HepG2 (cell line): Measurements from ENCODE around the gene SPOP. TPM values are rescaled to one million over a fixed set of nuclear protein-coding genes. Genes with fewer than 3 reads are reported as not detected.

ENCODE experiments used
- CREM ChIP-seq, 2 experiments: sonication (generic) in 1 of 2; formaldehyde crosslinking in 1 of 2; IDR thresholded peaks; 2 replicates each; pipeline versions ENCODE4 v1.4.0 to v1.6.1; 2016 to 2020; ENCODE audit warnings: antibody characterized with exemption in 1 of 2, mild to moderate bottlenecking in 1 of 2, missing genetic modification reagents in 1 of 2
- E2F1 ChIP-seq: sonication (generic); formaldehyde crosslinking; IDR thresholded peaks from 2 replicates; pipeline ENCODE4 v1.5.0; 2020; ENCODE audit warnings: missing genetic modification reagents
- KDM5A ChIP-seq: fragments of 200-600 bp; sonication (generic); IDR thresholded peaks from 2 replicates; pipeline ENCODE4 v1.7.0; 2018; ENCODE audit warnings: antibody characterized with exemption, mild to moderate bottlenecking, low read length, borderline replicate concordance
- KLF15 ChIP-seq: sonication (generic); formaldehyde crosslinking; IDR thresholded peaks from 2 replicates; pipeline ENCODE4 v1.8.1; 2023; ENCODE audit warnings: borderline replicate concordance, mild to moderate bottlenecking, inconsistent platforms, missing genetic modification reagents, mixed read lengths
- MYPOP ChIP-seq: sonication (generic); formaldehyde crosslinking; IDR thresholded peaks from 2 replicates; pipeline ENCODE4 v1.8.1; 2023; ENCODE audit warnings: mild to moderate bottlenecking, moderate library complexity, missing genetic modification reagents
- PLRG1 ChIP-seq: fragments of 450-650 bp; conservative IDR thresholded peaks from 2 replicates; pipeline ENCODE4 v1.6.1; 2016
- POLR2AphosphoS5 ChIP-seq: IDR thresholded peaks from 2 replicates; pipeline ENCODE4 v1.6.1; 2012; ENCODE audit warnings: low read depth, low read length
- SSRP1 ChIP-seq: IDR thresholded peaks from 2 replicates; pipeline ENCODE4 v1.6.1; 2016; ENCODE audit warnings: control low read depth
- ZNF18 ChIP-seq: sonication (generic); formaldehyde crosslinking; IDR thresholded peaks from 2 replicates; pipeline ENCODE4 v1.8.0; 2022; ENCODE audit warnings: mild to moderate bottlenecking, missing genetic modification reagents; ENCODE audit not compliant: insufficient replicate concordance
- ZNF263 ChIP-seq: sonication (generic); formaldehyde crosslinking; IDR thresholded peaks from 2 replicates; pipeline ENCODE4 v1.4.0; 2020; ENCODE audit warnings: missing genetic modification reagents
- ZNF317 ChIP-seq: sonication (generic); formaldehyde crosslinking; IDR thresholded peaks from 2 replicates; pipeline ENCODE4 v1.5.0; 2020; ENCODE audit warnings: mild to moderate bottlenecking, missing genetic modification reagents
- ZNF564 ChIP-seq: sonication (generic); formaldehyde crosslinking; IDR thresholded peaks from 2 replicates; pipeline ENCODE4 v1.8.1; 2023; ENCODE audit warnings: mild to moderate bottlenecking, missing genetic modification reagents
- ZNF609 ChIP-seq: sonication (generic); formaldehyde crosslinking; IDR thresholded peaks from 2 replicates; pipeline ENCODE4 v1.4.0; 2020; ENCODE audit warnings: mild to moderate bottlenecking, missing genetic modification reagents, borderline replicate concordance
- ZNF770 ChIP-seq: sonication (generic); formaldehyde crosslinking; IDR thresholded peaks from 2 replicates; pipeline ENCODE4 v1.5.0; 2020; ENCODE audit warnings: mild to moderate bottlenecking, missing genetic modification reagents
- ZSCAN21 ChIP-seq: sonication (generic); formaldehyde crosslinking; IDR thresholded peaks from 2 replicates; pipeline ENCODE4 v1.8.0; 2022; ENCODE audit warnings: mild to moderate bottlenecking, missing genetic modification reagents, moderate library complexity, borderline replicate concordance
- ZXDC ChIP-seq: sonication (generic); formaldehyde crosslinking; IDR thresholded peaks from 2 replicates; pipeline ENCODE4 v1.5.0; 2020; ENCODE audit warnings: mild to moderate bottlenecking, missing genetic modification reagents
- polyA plus RNA-seq, 8 experiments: library from polyadenylated mRNA; depleted of rRNA in 3 of 8; stranded (reverse) in 7 of 8; unstranded in 1 of 8; fragments of >200 nt; fragmentation: Illumina TruSeq in 4 of 8; extraction: Trizol in 4 of 8; gene quantifications; 2 replicates each; pipeline versions ENCODE4 v1.2.1 to v1.2.3, GENCODE V29; 2011 to 2016; ENCODE audit warnings: low read depth in 4 of 8, missing spikeins in 1 of 8, mixed read lengths in 1 of 8; ENCODE audit not compliant: insufficient read depth in 1 of 8
- total RNA-seq, 5 experiments: library from RNA; depleted of rRNA; stranded (reverse); fragments of >200 nt; fragmentation: Illumina TruSeq; extraction: Trizol; gene quantifications; 2 replicates each; pipeline ENCODE4 v1.2.3, GENCODE V29; 2016; ENCODE audit warnings: low read depth in 1 of 5

SPOP gene
- total and polyA plus RNA-seq, 2 of the 13 experiments (the other 11 are each of a cell fraction or from before 2014, with no cell fraction given): 52.8 to 60.8 TPM

- no peak for TF ChIP-seq ZXDC (CRISPR knock-in tag)
- TF ChIP-seq ZNF609 (CRISPR knock-in tag): no peak
- no peak for TF ChIP-seq ZNF770 (CRISPR knock-in tag)
- TF ChIP-seq KDM5A: no peak
- TF ChIP-seq POLR2AphosphoS5: no peak
- TF ChIP-seq ZNF564: peak; percentile 32; the same call in 1 of the 2 replicates
- TF ChIP-seq ZNF263 (CRISPR knock-in tag): 0 out of 2 replicates have a peak, but pooled peaks have one; percentile 20
- TF ChIP-seq SSRP1 (CRISPR knock-in tag): no peak
- no peak for TF ChIP-seq KLF15 (CRISPR knock-in tag)
- no peak for TF ChIP-seq PLRG1
- TF ChIP-seq MYPOP (CRISPR knock-in tag): peak; percentile 95
- TF ChIP-seq ZNF18 (CRISPR knock-in tag): peak; percentile 40
- no peak for TF ChIP-seq E2F1 (CRISPR knock-in tag)
- peak; percentile 31; the same call in 1 of the 2 replicates for TF ChIP-seq ZSCAN21 (CRISPR knock-in tag)
- TF ChIP-seq ZNF317 (CRISPR knock-in tag): no peak
- TF ChIP-seq CREM (IDR thresholded peaks at IDR 0.05): no peak
- no peak for TF ChIP-seq CREM (CRISPR knock-in tag; IDR thresholded peaks at IDR 0.05)
These were observed 102.2 kb downstream of the SPOP start, which contains the start of gene NXPH3 (continued) for GRCh38 chr17:49575679-49576087.
